ENCODE measurements around the gene HES2.

DNA sequence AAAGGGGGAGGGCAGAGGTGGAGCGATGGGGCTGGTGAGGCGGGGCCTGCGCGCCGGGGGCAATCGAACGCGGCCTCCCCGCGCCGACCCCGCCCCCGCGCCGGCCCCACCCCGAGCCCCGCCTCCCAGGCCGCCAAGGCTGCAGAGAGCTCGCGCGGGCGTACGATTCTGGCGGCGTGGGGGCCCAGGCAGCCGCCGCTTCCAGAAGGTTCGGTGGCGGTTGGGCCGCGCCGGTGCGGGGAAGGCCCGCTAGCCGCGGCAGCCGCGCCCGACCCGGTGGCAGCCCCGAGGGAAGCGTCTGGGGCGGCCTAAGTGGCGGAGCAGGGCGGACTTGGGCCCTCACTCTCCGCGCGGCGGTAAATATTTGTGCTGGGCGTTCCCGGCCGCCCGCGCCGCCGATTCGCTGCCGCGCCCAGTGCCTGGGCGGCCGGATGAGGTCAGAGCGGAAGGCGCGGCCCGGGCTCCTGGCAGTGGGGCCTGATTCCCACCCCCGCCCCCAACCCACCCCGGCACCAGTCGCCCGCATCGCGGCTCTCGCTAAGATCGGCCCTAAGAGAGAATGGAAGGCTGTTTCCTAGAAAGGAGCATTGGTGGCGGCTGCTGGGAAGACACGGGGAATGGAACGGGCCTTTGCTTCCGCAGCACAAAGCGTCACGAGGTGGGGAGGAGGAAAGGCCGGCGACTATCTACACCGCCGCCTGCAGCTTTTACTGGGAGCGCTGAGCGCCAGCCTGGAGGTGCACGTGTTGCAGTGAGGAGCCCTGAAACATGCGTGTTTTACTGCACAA, 26.1 kb downstream of the HES2 start, which contains the start of gene ACOT7:
- peak in 3 of 6 experiments; percentile 38 to 55 (median 43) for TF ChIP-seq CTCF (IDR thresholded peaks at IDR 0.05)
- peak; percentile 59 to 66 for TF ChIP-seq POLR2A (IDR thresholded peaks at IDR 0.05)

All from Peyer's patch (tissue), 4 donors.